ENCODE measurements around the gene CYP4F11.

The CYP4F11 gene

GRCh38 chr19:15919243-15919642 lies 15.1 kb downstream of the CYP4F11 start:
- Histone ChIP-seq H3K9ac (no peak overlapping the region), H3K4me1 (ENCODE audit: low read depth, poor library complexity, severe bottlenecking) (no peaks in the 10 kb centered on the region), H4K20me1 (ENCODE audit: insufficient read depth) (no peaks in the 10 kb centered on the region), H3K27ac (no peak overlapping the region), H3K4me3 (IDR thresholded peaks at IDR 0.05; ENCODE audit: insufficient read depth, low read depth, low read length) (no peak overlapping the region), H3K36me3 (ENCODE audit: insufficient read depth) (no peaks in the 10 kb centered on the region), H2AFZ (ENCODE audit: low read depth) (no peak overlapping the region), H3K79me2 (ENCODE audit: insufficient read depth, low read depth) (no peaks in the 10 kb centered on the region), H3K4me2 (no peak overlapping the region), H3K27me3 (ENCODE audit: insufficient read depth, low read depth) (no peaks in the 10 kb centered on the region; the same call in 1 of the 2 replicates)
- TF ChIP-seq CTCF (conservative IDR thresholded peaks at IDR 0.05; ENCODE audit: low read depth, low read length), result no peak

DNA sequence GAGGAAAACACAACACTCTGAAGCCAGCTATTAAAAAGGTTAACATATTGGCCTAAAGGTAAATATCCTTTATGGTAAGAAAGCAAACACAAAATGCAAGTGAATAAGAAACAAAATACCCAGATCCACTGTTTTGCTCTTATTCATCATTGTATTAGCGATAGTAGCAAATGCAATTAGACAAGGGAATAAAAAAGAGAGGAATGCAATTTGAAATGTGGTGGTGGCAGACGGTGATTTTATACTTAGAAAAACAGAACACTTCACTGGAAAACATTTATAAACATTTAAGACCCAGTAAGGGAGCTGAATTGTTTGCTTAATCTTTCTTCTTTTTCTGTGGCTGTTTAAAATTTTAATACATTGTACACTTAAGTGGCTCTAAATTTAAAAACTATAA lies 19.2 kb downstream of the CYP4F11 start:
- Histone ChIP-seq H2AFZ (ENCODE audit: low read depth) (no peak overlapping the region), H4K20me1 (ENCODE audit: insufficient read depth) (no peaks in the 10 kb centered on the region), H3K36me3 (ENCODE audit: insufficient read depth) (no peaks in the 10 kb centered on the region), H3K79me2 (ENCODE audit: insufficient read depth, low read depth) (no peaks in the 10 kb centered on the region), H3K27me3 (ENCODE audit: insufficient read depth, low read depth) (no peaks in the 10 kb centered on the region), H3K4me1 (ENCODE audit: low read depth, poor library complexity, severe bottlenecking) (no peaks in the 10 kb centered on the region), H3K4me3 (IDR thresholded peaks at IDR 0.05; ENCODE audit: insufficient read depth, low read depth, low read length) (no peak overlapping the region), H3K27ac (no peak overlapping the region), H3K9ac (no peak overlapping the region), H3K4me2 (no peak overlapping the region)
- TF ChIP-seq CTCF (conservative IDR thresholded peaks at IDR 0.05; ENCODE audit: low read depth, low read length), result no peak

- Histone ChIP-seq H2AFZ (ENCODE audit: low read depth) (no peak overlapping the region), H3K27ac (no peak overlapping the region), H3K9ac (no peak overlapping the region), H3K27me3 (ENCODE audit: insufficient read depth, low read depth) (no peaks in the 10 kb centered on the region), H3K79me2 (ENCODE audit: insufficient read depth, low read depth) (no peaks in the 10 kb centered on the region), H3K4me2 (no peak overlapping the region), H3K36me3 (ENCODE audit: insufficient read depth) (no peaks in the 10 kb centered on the region), H3K4me1 (ENCODE audit: low read depth, poor library complexity, severe bottlenecking) (no peaks in the 10 kb centered on the region), H4K20me1 (ENCODE audit: insufficient read depth) (no peaks in the 10 kb centered on the region), H3K4me3 (IDR thresholded peaks at IDR 0.05; ENCODE audit: insufficient read depth, low read depth, low read length) (no peak overlapping the region)
- TF ChIP-seq CTCF (conservative IDR thresholded peaks at IDR 0.05; ENCODE audit: low read depth, low read length), result no peak
Observed at GRCh38 chr19:15913830-15914229, 20.5 kb downstream of the CYP4F11 start.

DNA sequence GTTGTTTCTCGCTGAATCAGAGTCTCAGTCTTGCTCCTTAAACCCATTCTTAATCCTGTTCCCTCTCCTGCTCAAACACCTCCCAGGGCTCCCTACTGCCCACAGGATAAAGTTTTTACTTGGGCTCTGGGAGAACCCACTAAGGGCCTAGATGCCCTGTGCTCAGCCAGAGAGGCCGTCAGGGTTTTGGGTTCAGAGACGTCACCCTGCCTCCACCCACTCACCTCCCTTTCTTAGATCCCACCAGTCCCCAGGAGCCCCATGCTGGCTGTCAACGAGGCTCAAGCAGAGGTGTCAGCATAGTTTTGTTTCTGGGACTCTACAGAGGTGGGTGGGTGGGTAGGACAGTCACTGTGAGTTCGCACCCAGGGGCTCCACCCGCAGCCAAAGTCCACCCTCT lies 20.9 kb downstream of the CYP4F11 start:
- H3K36me3 ChIP-seq (ENCODE audit: insufficient read depth), result no peaks in the 10 kb centered on the region
- H4K20me1 ChIP-seq (ENCODE audit: insufficient read depth), result no peaks in the 10 kb centered on the region
- no peak overlapping the region for H3K27ac ChIP-seq
- no peaks in the 10 kb centered on the region for H3K4me1 ChIP-seq (ENCODE audit: low read depth, poor library complexity, severe bottlenecking)
- no peak for TF ChIP-seq CTCF (conservative IDR thresholded peaks at IDR 0.05; ENCODE audit: low read depth, low read length)
- no peak overlapping the region for H2AFZ ChIP-seq (ENCODE audit: low read depth)
- H3K9ac ChIP-seq, result no peak overlapping the region
- H3K27me3 ChIP-seq (ENCODE audit: insufficient read depth, low read depth), result no peaks in the 10 kb centered on the region
- H3K79me2 ChIP-seq (ENCODE audit: insufficient read depth, low read depth), result no peaks in the 10 kb centered on the region
- no peak overlapping the region for H3K4me2 ChIP-seq
- H3K4me3 ChIP-seq (IDR thresholded peaks at IDR 0.05; ENCODE audit: insufficient read depth, low read depth, low read length), result no peak overlapping the region
